ENCODE data around the gene OARD1.

DNA sequence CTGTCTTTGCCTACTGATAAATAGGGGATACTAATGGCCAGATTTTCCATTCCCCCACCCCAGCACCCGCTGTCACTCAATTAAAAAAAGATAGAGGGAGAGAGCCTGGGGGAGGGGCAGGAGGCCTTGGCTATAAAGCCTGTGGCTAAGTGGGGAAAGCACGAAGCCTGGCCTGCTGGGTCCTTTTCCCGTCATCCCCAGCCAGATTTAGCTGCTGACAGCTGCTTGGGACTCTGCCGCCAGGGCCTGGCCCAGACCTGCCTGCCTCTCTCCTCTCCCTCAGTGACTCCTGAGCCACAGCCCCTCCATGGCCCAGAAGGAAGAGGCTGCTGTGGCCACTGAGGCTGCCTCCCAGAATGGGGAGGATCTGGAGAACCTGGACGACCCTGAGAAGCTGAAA, 19.1 kb downstream of the OARD1 start, which contains the start of gene APOBEC2:
- TF ChIP-seq POLR2A (IDR thresholded peaks at IDR 0.05) = no peak
- TF ChIP-seq, protein P1, sequence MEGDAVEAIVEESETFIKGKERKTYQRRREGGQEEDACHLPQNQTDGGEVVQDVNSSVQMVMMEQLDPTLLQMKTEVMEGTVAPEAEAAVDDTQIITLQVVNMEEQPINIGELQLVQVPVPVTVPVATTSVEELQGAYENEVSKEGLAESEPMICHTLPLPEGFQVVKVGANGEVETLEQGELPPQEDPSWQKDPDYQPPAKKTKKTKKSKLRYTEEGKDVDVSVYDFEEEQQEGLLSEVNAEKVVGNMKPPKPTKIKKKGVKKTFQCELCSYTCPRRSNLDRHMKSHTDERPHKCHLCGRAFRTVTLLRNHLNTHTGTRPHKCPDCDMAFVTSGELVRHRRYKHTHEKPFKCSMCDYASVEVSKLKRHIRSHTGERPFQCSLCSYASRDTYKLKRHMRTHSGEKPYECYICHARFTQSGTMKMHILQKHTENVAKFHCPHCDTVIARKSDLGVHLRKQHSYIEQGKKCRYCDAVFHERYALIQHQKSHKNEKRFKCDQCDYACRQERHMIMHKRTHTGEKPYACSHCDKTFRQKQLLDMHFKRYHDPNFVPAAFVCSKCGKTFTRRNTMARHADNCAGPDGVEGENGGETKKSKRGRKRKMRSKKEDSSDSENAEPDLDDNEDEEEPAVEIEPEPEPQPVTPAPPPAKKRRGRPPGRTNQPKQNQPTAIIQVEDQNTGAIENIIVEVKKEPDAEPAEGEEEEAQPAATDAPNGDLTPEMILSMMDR (IDR thresholded peaks at IDR 0.05) = no peak

Measured in breast epithelium (tissue), 3 donors.